HG03045 (cell line): ENCODE results near the gene ACKR1.

ENCODE experiments used
- ATAC-seq: cut with Tn5 transposase; IDR thresholded peaks from one replicate; pipeline ENCODE4 v1.9.1; 2021; ENCODE audit warnings: mild to moderate bottlenecking, moderate library complexity; ENCODE audit not compliant: unreplicated experiment

The ACKR1 gene

GRCh38 chr1:159204161-159205141 lies at the start of gene ACKR1:
Gene ACKR1 (plus strand): TSS chr1:159204875. CDS start chr1:159204960, 85 bp downstream.
- no peak for ATAC-seq

- peak; percentile 94 for ATAC-seq
These were observed 43.5 kb upstream of the ACKR1 start for GRCh38 chr1:159161001-159161718.

- no peak for ATAC-seq
These were observed 43.0 kb upstream of the ACKR1 start for GRCh38 chr1:159161719-159162026.

DNA sequence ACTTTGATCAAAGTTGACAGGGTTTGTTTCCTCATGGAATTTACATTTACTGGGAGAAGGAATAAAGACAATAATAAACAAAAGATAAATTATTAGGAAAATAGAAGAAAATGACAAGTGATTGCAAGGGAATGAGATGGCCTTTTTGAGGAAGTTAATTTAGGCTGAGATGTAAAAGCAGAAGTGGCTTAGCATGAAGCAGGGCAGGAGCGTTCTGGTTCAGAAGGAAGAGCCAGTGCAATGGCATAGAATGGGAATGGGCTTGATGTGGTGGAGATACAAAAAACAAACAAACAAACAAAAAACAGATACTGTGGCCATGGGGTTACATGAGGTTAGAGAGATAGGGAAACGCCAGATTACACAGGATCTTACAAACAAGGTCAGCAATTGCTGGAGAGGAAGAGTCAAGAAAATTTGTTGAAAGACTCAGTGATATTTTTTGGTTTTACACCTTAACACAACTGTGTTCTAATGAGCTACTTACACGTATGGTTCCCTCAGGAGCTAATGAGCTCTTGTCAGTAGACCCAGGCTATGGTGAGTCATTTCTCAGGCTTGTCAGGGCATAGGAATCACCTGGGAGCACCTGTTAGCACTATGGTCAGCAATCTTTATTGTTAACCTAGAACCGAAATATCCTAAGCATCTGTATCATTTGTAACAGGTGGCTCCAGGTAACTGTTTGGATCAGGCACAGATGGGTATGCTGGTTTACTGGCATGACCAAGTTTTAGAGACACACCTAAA lies 42.0 kb upstream of the ACKR1 start:
- no peak for ATAC-seq

DNA sequence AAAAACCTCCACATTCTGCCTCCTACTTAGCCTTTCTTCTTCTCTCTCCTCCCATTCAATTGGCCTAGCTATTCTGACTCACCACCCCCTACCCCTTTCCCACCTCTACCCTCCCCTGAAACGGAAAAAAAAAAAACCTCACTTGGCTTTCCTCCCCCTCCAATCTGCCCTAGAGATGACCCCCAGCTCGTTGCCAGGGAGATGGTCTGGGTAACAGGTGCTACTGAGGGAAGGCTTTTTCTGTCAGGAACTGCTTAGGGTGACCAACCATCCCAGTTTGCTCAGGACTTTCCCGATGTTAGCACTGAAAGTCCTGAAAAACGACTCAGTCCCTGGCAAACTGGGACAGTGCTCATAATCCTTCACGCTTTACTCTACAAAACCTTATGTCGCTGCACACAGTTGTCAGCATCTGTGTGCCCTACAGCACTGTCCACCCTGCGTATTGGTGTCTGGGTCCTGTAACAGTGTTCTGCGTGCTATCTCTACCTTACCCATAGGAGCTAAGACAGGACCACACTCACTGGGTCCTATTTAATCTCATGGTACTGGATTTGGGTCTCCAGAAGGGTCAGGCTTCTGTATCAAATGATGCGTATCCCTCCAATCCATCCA lies 41.0 kb upstream of the ACKR1 start:
- no peak for ATAC-seq

DNA sequence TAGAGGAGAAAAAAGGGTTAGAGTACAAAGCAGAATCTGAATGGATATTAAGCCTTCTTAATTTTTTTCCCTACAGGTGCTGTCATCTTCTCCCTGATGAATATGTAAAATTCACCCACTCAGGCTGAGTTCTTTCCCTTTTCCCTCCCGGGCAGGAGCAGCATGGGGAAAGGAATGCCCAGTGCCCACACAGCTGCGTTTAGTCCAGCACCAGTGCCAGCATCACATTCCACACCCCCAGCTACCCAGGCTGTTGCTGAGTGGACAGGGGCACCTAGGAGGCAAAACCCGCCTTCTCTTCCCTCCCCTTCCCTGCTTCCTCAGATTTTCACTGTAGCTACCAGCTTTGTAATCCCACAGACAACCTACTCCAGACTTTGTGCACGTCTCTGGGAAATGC lies 36.6 kb upstream of the ACKR1 start:
- no peak for ATAC-seq

DNA sequence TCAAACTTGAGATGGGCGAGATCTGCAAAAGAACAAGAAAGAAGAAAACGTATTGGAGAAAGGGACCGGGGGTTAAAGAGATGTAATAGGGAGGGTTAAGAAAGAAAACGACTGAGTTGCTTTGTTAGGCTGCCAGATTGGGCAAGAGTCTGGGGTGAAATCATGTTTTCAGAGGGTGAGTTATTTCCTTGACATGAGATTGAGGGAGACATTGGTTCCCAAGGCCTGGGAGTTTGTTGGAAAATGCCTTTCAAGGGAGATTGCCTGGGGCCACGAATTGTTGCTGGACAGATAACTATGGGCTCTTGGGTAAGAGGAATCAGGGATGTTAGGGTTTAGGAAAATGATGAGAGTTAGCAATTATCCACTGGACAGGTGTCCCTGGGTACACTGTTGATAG lies 34.0 kb upstream of the ACKR1 start:
- no peak for ATAC-seq

DNA sequence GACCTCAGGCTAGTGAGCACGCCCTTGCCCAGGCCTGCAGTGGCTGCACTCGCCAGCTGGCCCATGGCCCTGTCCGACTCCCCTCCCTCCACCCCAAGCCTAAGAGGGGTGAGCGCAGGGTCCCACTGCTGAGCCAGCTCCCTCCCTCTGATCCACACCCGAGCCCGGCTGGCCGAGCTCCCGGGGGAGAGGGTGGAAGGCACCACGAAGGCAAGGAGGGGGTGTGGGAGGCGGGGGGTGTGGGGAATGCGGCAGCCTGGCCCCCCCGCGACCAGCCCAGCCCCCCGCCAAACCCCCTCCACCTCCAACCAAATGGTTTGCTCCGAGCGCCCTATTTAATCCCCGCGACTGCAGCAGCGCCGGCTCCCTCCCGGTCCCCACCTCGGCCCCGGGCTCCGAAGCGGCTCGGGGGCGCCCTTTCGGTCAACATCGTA lies 33.4 kb upstream of the ACKR1 start, which contains the start of gene CADM3:
TSS of gene CADM3 (plus strand) at position 362 of the 434 bp plus-strand sequence. CDS start 151 bp downstream, outside the sequence.
- ATAC-seq = no peak

DNA sequence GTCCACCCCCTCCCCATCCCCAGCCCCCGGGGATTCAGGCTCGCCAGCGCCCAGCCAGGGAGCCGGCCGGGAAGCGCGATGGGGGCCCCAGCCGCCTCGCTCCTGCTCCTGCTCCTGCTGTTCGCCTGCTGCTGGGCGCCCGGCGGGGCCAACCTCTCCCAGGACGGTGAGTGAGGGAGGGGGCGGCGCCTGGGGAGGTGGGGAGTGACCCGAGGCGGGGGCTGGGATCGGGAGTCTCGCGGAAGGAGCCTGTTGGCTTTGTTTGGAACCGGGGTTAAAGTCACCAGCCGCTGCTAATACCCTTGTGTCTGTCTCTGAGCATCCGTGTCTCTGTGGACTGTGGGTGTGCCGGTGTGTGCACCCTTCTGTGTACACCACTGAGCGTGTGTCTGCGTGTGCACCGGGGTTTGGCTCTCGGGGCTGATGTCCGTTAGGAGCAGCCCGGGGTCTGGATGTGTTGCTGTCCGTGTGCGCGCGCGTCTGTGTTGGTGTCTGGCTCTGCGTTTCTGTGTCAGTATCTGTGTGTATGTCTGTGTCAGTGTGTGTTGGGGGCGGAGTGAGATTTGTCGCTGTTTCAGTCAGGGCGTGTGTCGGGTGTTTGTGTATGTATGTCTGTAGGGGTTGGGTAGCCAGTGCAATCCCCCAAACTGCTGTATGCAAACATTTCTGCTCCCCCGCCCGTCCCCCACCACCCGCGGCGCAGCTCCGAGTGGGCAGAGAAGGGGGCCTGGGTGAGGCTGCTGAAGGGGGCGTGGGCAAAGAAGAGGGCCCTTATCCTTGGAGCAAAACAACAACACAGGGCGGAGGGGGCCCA lies 32.8 kb upstream of the ACKR1 start:
- ATAC-seq = no peak

DNA sequence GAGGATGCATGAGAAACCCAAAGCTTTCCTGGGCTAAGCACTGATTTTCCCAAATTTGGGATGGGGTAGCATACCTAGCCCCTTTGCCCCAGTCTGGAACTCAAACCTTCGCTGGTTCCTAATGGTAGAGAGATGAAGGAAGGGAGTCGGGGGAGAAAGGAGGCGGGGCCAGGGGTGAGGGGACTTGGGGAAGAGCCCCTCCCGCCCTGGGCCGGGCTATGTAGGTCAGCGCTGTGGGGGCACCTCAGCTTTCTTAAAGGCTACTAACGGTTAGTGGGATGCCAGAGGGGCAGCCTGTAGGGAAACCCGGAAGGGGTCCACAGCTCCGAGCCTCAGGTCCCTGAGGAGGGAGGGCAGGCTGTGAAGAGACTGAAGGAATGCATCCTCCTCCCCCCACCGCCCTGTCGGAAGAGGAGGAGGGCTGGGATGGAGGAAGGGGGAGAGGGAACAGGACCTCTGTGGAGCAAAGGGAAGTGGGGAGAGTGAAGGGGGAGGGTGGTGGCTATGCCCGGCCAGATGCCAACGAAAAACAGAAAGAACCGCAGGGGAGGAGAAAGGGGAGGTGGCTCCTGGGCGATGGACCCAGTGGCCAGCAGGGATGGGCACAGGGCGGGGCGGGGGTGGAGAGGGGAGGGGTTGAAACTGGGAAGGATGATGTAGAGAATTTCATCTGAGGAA lies 31.9 kb upstream of the ACKR1 start:
- no peak for ATAC-seq

- ATAC-seq = no peak
These were observed 31.4 kb upstream of the ACKR1 start for GRCh38 chr1:159173320-159173719.

DNA sequence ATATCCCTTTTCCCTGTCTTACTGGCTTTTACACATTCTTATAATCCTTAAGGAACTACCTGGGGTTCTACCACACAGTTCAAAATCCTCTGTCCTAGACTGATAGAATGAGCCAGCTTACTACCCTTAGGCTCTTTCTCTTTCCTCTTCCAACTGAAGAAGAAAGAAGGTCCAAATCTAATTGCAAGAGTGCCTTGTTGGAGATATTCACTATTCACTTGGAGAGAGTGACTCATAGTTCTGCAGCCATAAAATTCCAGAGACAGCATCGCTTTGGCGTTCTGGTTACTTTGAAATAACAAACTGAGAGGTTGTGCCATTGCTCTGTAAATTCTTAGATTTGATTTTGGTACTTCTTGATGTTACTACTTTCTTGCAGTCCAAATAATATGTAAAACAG lies 29.1 kb upstream of the ACKR1 start:
- no peak for ATAC-seq

GRCh38 chr1:159177272-159177907 lies 27.3 kb upstream of the ACKR1 start:
- ATAC-seq = no peak

GRCh38 chr1:159179906-159180305 lies 24.8 kb upstream of the ACKR1 start:
- no peak for ATAC-seq

DNA sequence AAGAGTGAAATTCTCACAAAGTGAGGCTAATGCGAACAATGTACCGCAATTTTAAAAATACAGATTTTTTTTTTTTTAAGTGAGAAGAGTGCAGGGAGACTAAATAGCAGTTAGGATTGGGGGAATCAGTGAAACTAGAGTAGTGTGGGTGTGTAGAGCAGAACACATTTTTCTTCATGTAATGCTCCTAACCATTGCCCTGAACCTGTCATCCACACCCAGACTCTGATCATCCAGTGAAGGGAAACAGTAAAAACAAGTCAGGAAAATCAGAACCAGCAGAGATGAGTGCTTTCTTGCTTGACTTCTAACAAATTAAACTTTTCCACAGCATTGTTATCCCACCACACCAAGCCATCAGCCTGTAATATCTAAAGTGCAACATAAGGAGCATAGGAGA lies 24.2 kb upstream of the ACKR1 start:
- no peak for ATAC-seq

DNA sequence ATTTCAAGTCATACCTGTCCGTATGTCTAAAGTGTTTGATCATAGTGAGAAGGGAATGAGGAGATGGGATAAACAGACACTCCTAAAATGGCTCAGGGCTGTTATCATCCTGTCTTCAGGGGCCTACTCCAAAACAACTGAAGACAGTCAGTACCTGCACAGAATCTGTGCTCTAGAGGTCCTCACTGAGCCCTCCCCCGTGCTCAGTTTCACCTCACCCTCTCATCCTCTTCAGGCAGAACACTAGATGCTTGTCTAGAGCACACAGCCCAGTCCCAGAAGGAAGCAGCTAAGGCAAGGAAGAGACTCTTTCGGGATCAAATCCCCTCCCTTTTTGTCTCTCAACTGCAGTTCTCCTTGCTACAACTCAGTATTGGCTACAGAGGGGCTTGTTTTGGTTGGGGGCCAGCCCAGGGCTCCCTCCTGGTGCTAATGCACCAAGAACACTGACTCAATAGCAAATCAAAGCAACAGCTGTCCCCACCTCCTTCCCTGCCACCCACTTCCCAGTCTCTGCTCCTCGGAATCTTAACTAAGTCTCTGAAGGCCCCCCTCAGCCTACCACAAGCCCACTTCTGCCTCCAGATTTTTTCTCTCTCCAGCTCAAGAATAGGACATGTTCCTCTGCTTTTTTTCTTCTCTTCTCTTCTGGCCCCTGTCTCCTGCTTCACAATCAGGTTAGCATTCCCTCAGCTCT lies 23.2 kb upstream of the ACKR1 start:
- ATAC-seq = no peak

- no peak for ATAC-seq
These were observed 20.5 kb upstream of the ACKR1 start for GRCh38 chr1:159184201-159184600.

DNA sequence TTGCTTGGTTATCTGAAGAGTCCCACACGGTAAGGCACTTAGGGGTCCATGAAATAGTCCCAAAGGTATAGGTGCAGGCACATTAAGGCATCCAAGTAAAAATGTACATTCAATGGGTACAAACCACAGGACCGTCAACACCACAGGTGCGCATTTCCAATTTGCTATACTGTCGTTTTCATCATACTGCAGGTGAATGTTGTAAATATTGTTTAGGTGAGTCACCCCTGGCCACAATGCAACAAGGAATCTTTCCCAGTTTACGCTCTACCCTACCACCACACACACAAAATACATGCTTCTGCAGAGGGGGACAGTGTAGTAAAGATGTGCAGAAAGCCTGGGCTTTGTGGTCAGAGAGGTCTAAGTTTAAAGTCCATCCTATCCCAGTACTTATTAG lies 19.6 kb upstream of the ACKR1 start:
- no peak for ATAC-seq
